Calu3 (cell line): Measurements from ENCODE around the gene SPEM1. TPM values are rescaled to one million over a fixed set of nuclear protein-coding genes. Genes with fewer than 3 reads are reported as not detected.

ENCODE experiments used
- BruUV-seq: library from RNA; stranded (reverse); fragments of 400-500 nt; replicated peaks from 2 replicates; lab custom pipeline; 2021; lab: Mats Ljungman, UMichigan
- CTCF ChIA-PET: fragments of 300-600 bp; sonication (Branson Sonifier 250); formaldehyde crosslinking; loops from one replicate; lab custom pipeline; 2022; ENCODE audit warnings: antibody characterized with exemption; lab: Charles Lee
- DNase-seq: peaks from one replicate; pipeline ENCODE4 v3.0.0; 2022
- H3K27ac Mint-ChIP-seq: one replicate; pipeline ENCODE4 v1.8.0; 2022; ENCODE audit warnings: mixed read lengths; ENCODE audit not compliant: unreplicated experiment
- H3K27me3 Mint-ChIP-seq: one replicate; pipeline ENCODE4 v1.8.0; 2022; ENCODE audit warnings: mixed read lengths; ENCODE audit not compliant: unreplicated experiment
- H3K36me3 Mint-ChIP-seq: one replicate; pipeline ENCODE4 v1.8.0; 2022; ENCODE audit warnings: mild to moderate bottlenecking, moderate library complexity, mixed read lengths; ENCODE audit not compliant: insufficient read depth, unreplicated experiment
- H3K4me1 Mint-ChIP-seq: one replicate; pipeline ENCODE4 v1.8.0; 2022; ENCODE audit warnings: mild to moderate bottlenecking, low read depth, mixed read lengths; ENCODE audit not compliant: unreplicated experiment
- H3K4me3 Mint-ChIP-seq: one replicate; pipeline ENCODE4 v1.8.0; 2022; ENCODE audit warnings: mild to moderate bottlenecking, low read depth, moderate library complexity, mixed read lengths; ENCODE audit not compliant: unreplicated experiment
- H3K9me3 Mint-ChIP-seq: one replicate; pipeline ENCODE4 v1.8.0; 2022; ENCODE audit warnings: low read depth, mixed read lengths; ENCODE audit not compliant: unreplicated experiment
- intact Hi-C: fragments of 100-400 bp; cut with micrococcal nuclease; formaldehyde crosslinking; loops from one replicate; pipeline ENCODE4 v1.10.0; 2022; ENCODE audit not compliant: unreplicated experiment
- total RNA-seq: library from RNA; stranded (reverse); gene quantifications from 2 replicates; pipeline ENCODE4 v1.2.3, GENCODE V29; 2022
- TF ChIP-seq, protein P1 (sequence below): fragments of 200-600 bp; IDR thresholded peaks from one replicate; pipeline ENCODE4 v1.8.0; 2022; ENCODE audit warnings: antibody characterized with exemption; ENCODE audit not compliant: unreplicated experiment

SPEM1 gene
- total RNA-seq, 1 experiment from 2014 or later, result not detected

GRCh38 chr17:7465597-7466275 lies 45.6 kb downstream of the SPEM1 start:
- Mint-ChIP-seq H3K27me3 (no peaks in the 10 kb centered on the region), H3K4me3 (no peak overlapping the region), H3K36me3 (peaks cover 22% of the 10 kb centered on the region), H3K9me3 (no peaks in the 10 kb centered on the region), H3K27ac (no peak overlapping the region), H3K4me1 (no peaks in the 10 kb centered on the region)
- intact Hi-C loops, result no loop called here
- TF ChIP-seq, protein P1, sequence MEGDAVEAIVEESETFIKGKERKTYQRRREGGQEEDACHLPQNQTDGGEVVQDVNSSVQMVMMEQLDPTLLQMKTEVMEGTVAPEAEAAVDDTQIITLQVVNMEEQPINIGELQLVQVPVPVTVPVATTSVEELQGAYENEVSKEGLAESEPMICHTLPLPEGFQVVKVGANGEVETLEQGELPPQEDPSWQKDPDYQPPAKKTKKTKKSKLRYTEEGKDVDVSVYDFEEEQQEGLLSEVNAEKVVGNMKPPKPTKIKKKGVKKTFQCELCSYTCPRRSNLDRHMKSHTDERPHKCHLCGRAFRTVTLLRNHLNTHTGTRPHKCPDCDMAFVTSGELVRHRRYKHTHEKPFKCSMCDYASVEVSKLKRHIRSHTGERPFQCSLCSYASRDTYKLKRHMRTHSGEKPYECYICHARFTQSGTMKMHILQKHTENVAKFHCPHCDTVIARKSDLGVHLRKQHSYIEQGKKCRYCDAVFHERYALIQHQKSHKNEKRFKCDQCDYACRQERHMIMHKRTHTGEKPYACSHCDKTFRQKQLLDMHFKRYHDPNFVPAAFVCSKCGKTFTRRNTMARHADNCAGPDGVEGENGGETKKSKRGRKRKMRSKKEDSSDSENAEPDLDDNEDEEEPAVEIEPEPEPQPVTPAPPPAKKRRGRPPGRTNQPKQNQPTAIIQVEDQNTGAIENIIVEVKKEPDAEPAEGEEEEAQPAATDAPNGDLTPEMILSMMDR, result no peak
- CTCF ChIA-PET, result interaction anchor here (0.7 kb wide), 1 partner anchor 167 kb away, joined by 3 read pairs; no protein-coding TSS in a partner anchor
- no peak for DNase-seq
- BruUV-seq, result no TSS peak

DNA sequence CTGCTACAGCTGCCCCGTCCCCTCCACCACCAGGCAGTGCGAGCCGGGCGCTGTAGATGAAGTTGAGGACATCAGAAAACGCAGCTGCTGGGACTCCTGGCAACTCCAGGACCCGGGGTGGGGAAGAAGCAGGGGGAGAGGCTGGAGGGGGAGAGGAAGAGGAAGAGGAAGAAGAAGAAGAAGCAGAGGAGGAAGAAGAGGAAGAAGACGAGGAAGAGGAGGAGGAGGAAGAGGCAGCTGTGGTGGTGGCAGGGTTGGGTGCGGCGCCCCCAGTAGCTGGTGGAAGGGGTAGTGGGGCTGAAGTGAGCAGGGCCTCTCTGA lies 46.2 kb downstream of the SPEM1 start:
- H3K4me3 Mint-ChIP-seq, result no peak overlapping the region
- H3K9me3 Mint-ChIP-seq, result no peaks in the 10 kb centered on the region
- no peaks in the 10 kb centered on the region for H3K27me3 Mint-ChIP-seq
- H3K36me3 Mint-ChIP-seq, result peaks cover 18% of the 10 kb centered on the region
- intact Hi-C loops, result no loop called here
- no peak for DNase-seq
- CTCF ChIA-PET, result no interaction called here
- TF ChIP-seq, protein P1, result no peak
- no peak overlapping the region for H3K27ac Mint-ChIP-seq
- BruUV-seq, result no TSS peak
- no peaks in the 10 kb centered on the region for H3K4me1 Mint-ChIP-seq

GRCh38 chr17:7466639-7467341 lies 46.7 kb downstream of the SPEM1 start:
- Mint-ChIP-seq H3K4me1 (no peaks in the 10 kb centered on the region), H3K4me3 (no peak overlapping the region), H3K36me3 (peaks cover 15% of the 10 kb centered on the region), H3K27me3 (no peaks in the 10 kb centered on the region), H3K27ac (no peak overlapping the region), H3K9me3 (no peaks in the 10 kb centered on the region)
- CTCF ChIA-PET, result no interaction called here
- intact Hi-C loops, result no loop called here
- TF ChIP-seq, protein P1, result no peak
- no peak for DNase-seq
- no TSS peak for BruUV-seq

DNA sequence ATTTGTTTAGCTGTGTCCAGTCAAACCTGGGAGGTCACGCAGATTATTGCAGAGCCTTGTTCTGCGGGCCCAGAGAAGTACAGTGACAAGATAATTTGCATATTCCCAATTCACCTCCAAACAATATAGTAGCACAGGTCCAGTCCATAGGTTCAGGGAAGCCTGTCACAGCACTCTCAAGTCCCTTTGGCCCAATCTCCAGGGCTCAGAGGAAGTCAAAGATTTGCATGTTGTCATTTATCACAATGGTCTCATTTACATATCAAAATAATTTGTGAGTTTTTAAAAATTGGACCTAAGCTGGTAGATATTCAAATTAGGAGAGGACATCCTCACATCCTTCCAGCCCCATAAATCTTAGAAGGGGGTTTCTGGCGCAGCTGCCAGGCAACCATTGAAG lies 47.4 kb downstream of the SPEM1 start:
- no peaks in the 10 kb centered on the region for H3K27me3 Mint-ChIP-seq
- no peak for DNase-seq
- CTCF ChIA-PET, result no interaction called here
- no peak overlapping the region for H3K4me3 Mint-ChIP-seq
- intact Hi-C loops, result no loop called here
- no TSS peak for BruUV-seq
- no peaks in the 10 kb centered on the region for H3K9me3 Mint-ChIP-seq
- no peaks in the 10 kb centered on the region for H3K4me1 Mint-ChIP-seq
- no peak overlapping the region for H3K27ac Mint-ChIP-seq
- TF ChIP-seq, protein P1, result no peak
- H3K36me3 Mint-ChIP-seq, result peaks cover 15% of the 10 kb centered on the region
